K562 treated with DMSO at 1 percent for 12 hours (cell line): Measurements from ENCODE around the gene SEMA5A. TPM values are rescaled to one million over a fixed set of nuclear protein-coding genes. Genes with fewer than 3 reads are reported as not detected.

Experiments used
- total RNA-seq: library from RNA; unstranded; fragments of 300-600 nt; gene quantifications from 2 replicates; pipeline ENCODE4 v1.2.3, GENCODE V29; 2022; ENCODE audit not compliant: insufficient read depth

The SEMA5A gene
- not detected in 2 replicates for total RNA-seq

GRCh38 chr5:9545992-9546851 lies at the start of gene SEMA5A:
TSS of gene SEMA5A (minus strand) at chr5:9546075. CDS start at chr5:9379946, 166,129 bp downstream.

Other genes with a start within 250 kb of the SEMA5A start
- gene TAS2R1, start 84.3 kb upstream of the SEMA5A start, total RNA-seq: not detected in 2 replicates